DMS53 treated with DMSO at 0.1 percent for 48 hours (cell line): Measurements from ENCODE around the gene MALRD1.

Source experiments
- DNase-seq: peaks from one replicate; lab custom pipeline; 2025; ENCODE audit not compliant: unreplicated experiment; lab: John Stamatoyannopoulos, UW

The MALRD1 gene

DNA sequence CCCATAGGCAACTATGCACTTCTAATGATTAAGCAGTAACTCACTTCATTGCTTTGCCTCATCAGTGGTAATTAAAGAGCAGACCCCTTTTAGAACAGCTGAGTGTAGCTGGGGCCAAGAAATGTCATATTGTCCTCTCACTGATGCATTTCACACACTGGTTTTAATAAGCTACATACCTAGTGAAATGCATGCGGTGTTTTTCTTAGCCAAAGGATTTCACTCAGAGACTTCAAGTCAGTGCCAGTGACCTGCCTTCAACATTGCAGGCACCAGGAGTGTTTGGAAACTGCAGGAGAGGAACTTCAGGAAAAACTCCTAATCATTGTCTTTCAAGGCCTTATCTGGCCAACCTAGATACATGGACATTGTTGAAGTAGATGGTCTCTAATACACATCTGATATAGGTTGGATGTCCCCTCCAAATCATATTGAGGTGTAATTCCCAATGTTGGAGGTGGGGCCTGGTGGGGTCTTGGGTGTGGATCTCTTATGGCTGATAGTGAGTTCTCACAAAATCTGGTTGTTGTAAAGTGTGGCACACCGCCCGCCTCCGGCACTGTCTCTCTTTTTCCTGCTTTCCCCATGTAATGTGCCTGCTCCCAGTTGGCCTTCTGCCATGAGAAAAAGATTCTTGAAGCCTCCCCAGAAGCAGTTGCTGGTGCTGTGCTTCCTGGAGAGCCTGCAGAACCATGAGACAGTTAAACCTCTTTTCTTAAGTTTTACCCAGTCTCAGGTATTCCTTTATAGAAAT is 515.0 kb downstream of the MALRD1 start:
- no peak for DNase-seq

DNA sequence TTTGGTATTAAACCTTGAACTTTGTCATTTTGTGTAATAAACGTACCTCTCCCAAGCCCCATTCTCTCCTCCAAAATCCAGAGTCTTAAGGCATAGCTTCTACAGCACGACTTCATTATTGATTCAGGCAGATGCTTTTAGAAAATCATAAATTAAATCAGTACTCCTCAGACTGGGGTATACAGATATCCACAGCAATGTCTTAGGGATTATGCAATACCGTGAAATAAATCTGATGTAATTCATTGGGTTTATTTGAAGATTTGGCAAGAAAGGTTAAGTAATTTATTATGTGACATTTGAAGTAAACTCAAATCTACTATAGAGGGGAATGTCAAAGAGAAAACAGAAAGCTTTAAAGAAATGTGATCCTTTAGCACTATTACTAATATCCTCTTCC is 521.5 kb downstream of the MALRD1 start:
- no peak for DNase-seq

GRCh38 chr10:19570991-19571390 is 522.4 kb downstream of the MALRD1 start:
- DNase-seq, result no peak

- DNase-seq, result no peak
Measured at GRCh38 chr10:19572056-19572455, 523.5 kb downstream of the MALRD1 start.

DNA sequence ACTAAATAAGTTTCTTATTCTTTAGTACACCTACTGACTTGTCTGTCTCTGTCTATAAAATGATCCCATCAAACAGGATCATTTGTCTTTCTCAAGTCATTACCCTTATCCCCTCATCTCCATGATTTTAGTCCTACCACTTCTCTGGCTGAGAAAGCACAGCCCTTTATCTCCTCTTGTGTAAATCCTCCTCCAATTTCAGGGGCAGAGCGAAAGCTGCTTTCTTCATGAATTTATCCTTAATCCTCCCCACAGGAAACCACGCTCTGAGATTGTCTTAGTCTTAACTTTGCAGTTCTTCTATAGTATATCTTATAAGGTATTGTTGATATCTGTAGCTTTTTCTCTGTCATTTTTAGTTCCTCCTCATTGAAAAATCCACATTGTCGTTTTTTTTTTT is 528.0 kb downstream of the MALRD1 start:
- no peak for DNase-seq

DNA sequence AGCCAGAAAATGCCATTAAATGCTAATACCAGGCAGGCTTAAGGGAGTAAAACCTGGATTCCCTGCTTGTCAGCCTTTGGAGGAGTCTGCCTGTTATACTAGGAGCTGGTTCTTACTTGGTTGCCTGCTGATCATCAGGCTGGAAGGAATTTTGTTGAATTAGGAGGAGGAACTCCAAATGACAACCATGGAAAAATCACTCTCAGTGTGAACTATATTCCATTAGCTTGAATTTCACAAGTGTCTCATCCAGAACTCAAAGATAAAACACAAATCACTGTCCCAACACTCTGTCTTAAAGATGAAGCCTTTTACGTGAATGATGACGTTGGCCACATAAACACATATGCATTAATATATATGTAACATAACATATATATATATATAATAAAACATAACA is 528.8 kb downstream of the MALRD1 start:
- DNase-seq, result no peak

DNA sequence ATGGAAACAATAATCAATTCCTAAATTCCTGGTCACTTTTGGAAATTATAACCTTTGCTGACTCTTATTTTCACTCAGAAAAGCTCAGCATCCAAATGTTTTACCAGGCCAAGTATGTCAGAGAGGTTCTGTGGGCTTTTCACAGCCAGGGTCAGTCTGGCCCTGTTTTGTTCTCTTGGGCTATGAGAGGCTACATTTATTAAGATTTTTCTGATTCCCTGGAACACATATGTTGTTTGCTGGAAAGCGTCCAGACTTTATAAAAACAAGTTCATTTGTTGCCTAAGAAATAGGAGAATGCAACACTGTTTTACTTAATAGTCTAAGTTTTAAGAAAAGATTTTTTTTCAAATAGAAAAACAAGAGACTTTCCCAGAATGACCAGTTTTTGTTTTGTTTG is 529.2 kb downstream of the MALRD1 start:
- DNase-seq, result no peak

DNA sequence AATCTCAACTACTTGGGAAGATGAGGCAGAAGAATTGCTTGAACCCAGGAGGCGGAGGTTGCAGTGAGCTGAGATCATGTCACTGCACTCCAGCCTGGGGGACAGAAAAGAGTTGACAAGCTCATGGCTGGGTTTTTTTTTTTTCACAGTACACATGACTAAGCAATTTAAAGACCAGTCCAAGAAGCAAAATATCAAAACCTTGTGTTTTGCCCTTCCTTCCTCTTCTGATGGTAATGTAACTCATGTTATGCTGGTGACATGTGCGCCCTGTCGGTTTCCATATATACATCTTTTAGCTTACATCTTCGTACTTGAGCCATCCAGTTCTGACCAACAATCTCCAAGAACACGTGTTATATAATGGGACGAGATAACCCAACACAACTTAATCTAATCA is 530.0 kb downstream of the MALRD1 start:
- no peak for DNase-seq

- no peak for DNase-seq
Measured at GRCh38 chr10:19579761-19580545, 531.4 kb downstream of the MALRD1 start.

- no peak for DNase-seq
Measured at GRCh38 chr10:19580691-19581090, 532.1 kb downstream of the MALRD1 start.

DNA sequence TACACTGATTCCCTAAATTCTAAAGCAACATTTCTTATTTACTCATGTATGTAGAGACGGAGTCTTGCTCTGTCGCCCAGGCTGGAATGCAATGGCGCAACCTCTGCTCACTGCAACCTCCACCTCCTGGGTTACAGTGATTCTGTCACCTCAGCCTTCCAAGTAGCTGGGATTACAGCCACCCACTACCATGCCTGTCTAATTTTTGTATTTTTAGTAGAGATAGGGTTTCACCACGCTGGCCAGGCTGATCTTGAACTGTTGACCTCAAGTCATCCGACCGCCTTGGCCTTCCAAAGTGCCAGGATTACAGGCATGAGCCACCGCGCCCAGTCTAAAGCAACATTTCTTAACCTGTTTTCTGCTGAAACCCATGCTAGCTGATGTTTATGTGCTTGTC is 540.0 kb downstream of the MALRD1 start:
- no peak for DNase-seq

DNA sequence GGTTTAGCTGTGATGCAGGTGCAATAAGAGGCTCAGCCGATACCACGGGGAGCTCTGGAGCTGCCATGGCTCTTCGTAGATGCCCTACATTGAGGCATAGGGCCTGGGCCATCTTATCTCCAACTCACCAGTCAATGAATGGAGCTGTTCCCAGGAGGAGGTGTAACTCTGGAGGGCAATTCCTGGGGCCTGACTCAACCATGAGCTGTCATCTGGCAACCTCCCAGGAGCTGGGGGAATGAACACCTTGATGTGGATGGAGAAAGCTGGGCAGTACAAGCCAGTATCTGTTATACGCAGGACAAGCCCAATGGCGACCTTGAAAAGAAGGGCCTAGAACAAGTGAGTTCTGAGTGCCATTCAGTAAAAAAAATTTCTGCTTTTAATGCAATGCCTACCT is 543.7 kb downstream of the MALRD1 start:
- no peak for DNase-seq

GRCh38 chr10:19595212-19595845 is 546.7 kb downstream of the MALRD1 start:
- no peak for DNase-seq

DNA sequence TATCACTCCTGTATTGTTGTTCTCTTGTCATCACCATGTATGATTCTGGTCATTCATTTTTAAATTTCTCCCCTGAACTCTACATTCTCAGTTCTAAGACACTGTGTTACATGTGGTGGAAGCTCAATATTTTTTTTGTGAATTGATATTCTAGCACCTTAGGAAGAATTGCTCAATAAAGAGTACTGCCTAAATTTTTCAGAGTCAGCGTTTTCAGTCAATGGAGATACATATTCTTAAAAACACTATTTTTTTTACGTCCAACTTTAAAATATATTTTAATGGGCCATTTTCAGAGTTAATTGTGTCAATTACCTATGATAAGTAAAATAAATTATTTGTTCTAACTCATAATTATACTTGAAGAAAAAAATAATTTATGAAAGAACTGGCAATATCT is 557.2 kb downstream of the MALRD1 start:
- no peak for DNase-seq

GRCh38 chr10:19606968-19607367 is 558.4 kb downstream of the MALRD1 start:
- no peak for DNase-seq

DNA sequence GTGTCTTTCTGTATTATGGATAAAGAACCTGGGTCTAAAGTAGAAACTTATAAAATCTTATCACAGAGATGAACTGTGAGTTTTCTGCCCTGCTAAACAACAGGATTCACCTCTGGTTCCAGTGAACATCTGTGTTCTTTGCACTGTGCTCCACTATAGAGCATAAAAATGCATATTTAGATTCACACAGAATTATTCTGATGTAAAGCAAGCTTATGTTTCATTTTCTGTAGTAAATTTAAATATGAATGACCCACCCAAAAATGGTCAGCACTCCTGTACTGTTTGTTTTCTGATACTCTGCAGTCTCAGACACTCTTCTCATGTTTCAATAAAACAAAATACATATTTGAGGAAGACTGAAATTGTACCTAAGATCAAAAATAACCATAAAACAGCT is 563.2 kb downstream of the MALRD1 start:
- no peak for DNase-seq

- DNase-seq, result no peak
Measured at GRCh38 chr10:19616966-19617365, 568.4 kb downstream of the MALRD1 start.

GRCh38 chr10:19620811-19621210 is 572.2 kb downstream of the MALRD1 start:
- no peak for DNase-seq

DNA sequence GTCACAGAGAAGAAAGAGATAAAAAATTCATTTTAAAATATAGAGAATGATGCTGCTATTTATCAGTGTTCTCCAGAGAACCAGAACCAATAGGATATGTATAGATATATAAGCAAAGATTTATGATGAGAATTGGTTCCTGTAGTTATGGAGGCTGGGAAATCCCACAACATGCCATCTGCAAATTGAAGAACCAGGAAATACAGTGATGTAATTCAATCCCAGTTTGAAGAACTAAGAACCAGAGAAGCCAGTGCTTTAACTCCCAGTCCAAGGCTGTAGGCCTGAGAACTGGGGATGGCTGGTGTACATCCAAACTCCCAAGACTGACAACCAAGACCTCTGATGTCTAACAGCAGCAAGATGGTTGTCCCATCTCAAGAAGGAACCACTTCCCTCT is 574.7 kb downstream of the MALRD1 start:
- no peak for DNase-seq

DNA sequence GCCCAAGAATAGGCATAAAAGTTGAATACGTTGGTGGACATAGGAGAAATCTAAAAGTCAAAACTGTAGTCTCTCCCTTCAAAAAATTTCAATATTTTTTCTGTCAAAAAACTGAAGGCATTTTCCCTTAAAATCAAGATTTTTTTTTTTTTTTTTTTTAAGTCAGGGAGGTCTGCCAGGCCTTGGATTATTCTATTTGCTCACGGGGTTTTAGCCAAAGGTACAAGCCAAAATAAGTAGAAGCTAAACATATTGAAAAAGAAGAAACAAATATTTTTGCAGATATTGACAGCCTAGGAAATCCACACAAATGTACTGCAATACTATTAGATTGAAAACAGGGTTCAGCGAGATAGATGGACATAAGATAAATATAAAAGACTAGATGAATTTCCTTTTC is 577.6 kb downstream of the MALRD1 start:
- DNase-seq, result no peak

DNA sequence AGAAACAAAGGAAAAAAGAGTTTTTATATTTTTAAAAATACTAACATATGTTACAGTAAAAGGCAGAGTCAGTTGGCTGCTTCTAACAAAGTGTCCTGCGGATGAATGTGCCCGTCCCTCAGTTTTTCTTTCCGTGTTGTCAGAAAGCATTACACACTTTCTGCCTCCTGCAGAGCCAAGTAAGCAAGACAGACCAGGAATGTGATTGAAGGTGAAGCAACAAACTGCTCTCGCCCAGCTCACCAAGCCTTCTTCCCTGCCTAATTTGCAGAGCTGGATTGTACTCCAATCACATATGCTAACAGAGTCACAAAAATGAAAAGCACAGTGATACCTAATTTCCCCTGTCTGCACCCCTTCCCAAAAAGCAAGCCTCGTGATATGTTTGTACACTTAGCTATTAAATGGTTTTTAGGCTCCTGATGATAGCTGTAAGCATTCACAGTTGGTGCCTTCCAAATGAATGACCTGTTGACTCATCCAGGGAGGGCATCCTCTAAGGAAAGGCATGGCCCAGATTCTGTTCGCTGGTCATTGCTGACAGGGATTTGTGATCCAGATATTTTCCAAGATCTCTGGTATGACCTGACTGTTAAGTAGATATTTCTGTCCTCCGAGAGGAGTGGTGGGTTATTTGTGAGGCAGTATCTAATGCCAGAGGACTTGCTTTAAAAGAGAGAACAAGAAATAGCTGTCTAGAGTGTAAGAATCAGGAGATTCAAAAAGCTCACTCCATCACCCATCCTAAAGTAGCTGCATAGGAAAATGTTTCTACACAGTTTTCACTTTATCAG is 580.4 kb downstream of the MALRD1 start:
- no peak for DNase-seq
